ENCODE results near the gene BRINP2.

- TF ChIP-seq CTCF (IDR thresholded peaks at IDR 0.05): no peak
- TF ChIP-seq POLR2A (IDR thresholded peaks at IDR 0.05): no peak
- TF ChIP-seq POLR2AphosphoS5 (IDR thresholded peaks at IDR 0.05): no peak
- no peak for TF ChIP-seq EP300 (IDR thresholded peaks at IDR 0.05)
Observed at GRCh38 chr1:177309880-177310279, 139.1 kb downstream of the BRINP2 start.

Data from sigmoid colon (tissue), 4 donors.